Keratinocyte (primary cell): ENCODE data around the gene COMMD6.

Experiments
- EZH2 ChIP-seq: IDR thresholded peaks from one replicate; pipeline ENCODE4 v1.6.1; 2012; ENCODE audit warnings: inconsistent platforms, mild to moderate bottlenecking, low read length, moderate library complexity
- TF ChIP-seq, protein P1 (sequence below), 3 experiments: IDR thresholded peaks in 1 of 3; conservative IDR thresholded peaks in 1 of 3; optimal IDR thresholded peaks in 1 of 3; 2 replicates in 2 of 3; 3 replicates in 1 of 3; pipeline versions ENCODE3 to v1.5.1; 2011; ENCODE audit warnings: low read length in 3 of 3, mild to moderate bottlenecking in 3 of 3, moderate library complexity in 2 of 3, control low read depth in 1 of 3, inconsistent platforms in 1 of 3; ENCODE audit not compliant: insufficient read depth in 2 of 3; ENCODE audit errors: extremely low read depth in 1 of 3

DNA sequence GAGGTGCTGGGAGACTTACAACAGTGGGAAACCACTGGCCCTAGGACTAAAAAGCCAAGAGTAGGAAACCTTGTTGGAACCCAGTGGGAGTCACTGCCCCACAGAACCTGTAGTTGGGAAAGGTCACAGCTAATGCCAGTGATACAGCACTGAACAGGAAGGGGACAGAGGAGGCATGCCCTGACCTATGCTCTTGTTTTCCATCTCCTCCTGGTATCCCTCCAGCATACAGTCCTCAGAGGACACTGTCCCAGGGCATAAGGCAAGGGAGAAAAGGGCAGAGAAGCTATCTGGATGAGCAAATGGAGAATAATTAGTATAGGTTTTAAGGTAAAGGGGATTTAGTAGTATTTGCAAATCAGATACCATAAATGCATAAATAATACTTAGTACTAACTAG is 44.5 kb downstream of the COMMD6 start:
- TF ChIP-seq, protein P1, sequence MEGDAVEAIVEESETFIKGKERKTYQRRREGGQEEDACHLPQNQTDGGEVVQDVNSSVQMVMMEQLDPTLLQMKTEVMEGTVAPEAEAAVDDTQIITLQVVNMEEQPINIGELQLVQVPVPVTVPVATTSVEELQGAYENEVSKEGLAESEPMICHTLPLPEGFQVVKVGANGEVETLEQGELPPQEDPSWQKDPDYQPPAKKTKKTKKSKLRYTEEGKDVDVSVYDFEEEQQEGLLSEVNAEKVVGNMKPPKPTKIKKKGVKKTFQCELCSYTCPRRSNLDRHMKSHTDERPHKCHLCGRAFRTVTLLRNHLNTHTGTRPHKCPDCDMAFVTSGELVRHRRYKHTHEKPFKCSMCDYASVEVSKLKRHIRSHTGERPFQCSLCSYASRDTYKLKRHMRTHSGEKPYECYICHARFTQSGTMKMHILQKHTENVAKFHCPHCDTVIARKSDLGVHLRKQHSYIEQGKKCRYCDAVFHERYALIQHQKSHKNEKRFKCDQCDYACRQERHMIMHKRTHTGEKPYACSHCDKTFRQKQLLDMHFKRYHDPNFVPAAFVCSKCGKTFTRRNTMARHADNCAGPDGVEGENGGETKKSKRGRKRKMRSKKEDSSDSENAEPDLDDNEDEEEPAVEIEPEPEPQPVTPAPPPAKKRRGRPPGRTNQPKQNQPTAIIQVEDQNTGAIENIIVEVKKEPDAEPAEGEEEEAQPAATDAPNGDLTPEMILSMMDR (optimal IDR thresholded peaks at IDR 0.05 in 1 of 3, IDR thresholded peaks at IDR 0.05 in 1 of 3, conservative IDR thresholded peaks at IDR 0.05 in 1 of 3; ENCODE audit: extremely low read depth in 1 of 3, insufficient read depth in 2 of 3, low read length in 3 of 3) = no peak
- TF ChIP-seq EZH2 = no peak
